ENCODE results near the gene EFCAB5.

EFCAB5 gene

GRCh38 chr17:29996458-29996857 lies 55.0 kb downstream of the EFCAB5 start:
- no peak overlapping the region for H2AFZ ChIP-seq (ENCODE audit: low read depth, low read length)
- no peak overlapping the region for H3K23ac ChIP-seq (ENCODE audit: low read length in 2 of 2)
- H2BK5ac ChIP-seq (ENCODE audit: low read depth, low read length, poor library complexity, severe bottlenecking) = no peak overlapping the region
- no peak for DNase-seq
- H3K9ac ChIP-seq (ENCODE audit: low read length) = no peak overlapping the region
- no peak overlapping the region for H2BK12ac ChIP-seq (ENCODE audit: low read length in 2 of 2)
- no peak overlapping the region for H3K4me2 ChIP-seq (ENCODE audit: low read length, poor library complexity, severe bottlenecking)
- no peak overlapping the region for H3K27ac ChIP-seq (ENCODE audit: low read length, poor library complexity, severe bottlenecking)
- H3K4me3 ChIP-seq (ENCODE audit: insufficient read depth in 1 of 2, low read depth in 1 of 2, low read length in 2 of 2) = no peak overlapping the region
- no peaks in the 10 kb centered on the region for H3K27me3 ChIP-seq (ENCODE audit: control insufficient read depth in 1 of 2, insufficient read depth in 1 of 2, low read length in 2 of 2)
- H4K8ac ChIP-seq (ENCODE audit: low read length) = no peak overlapping the region
- no peak overlapping the region for H3K14ac ChIP-seq (ENCODE audit: low read length in 2 of 2)
- 90% methylated on average over 3 of the region's 3 CpGs for WGBS
- no peak overlapping the region for H2BK120ac ChIP-seq (ENCODE audit: low read depth, low read length)
- no peaks in the 10 kb centered on the region for H3K79me1 ChIP-seq (replicated peaks; ENCODE audit: low read length, poor library complexity, severe bottlenecking)
- H2AK5ac ChIP-seq (ENCODE audit: low read length, severe bottlenecking) = no peak overlapping the region
- H3K4me1 ChIP-seq (ENCODE audit: control insufficient read depth, insufficient read depth, low read depth, low read length) = no peaks in the 10 kb centered on the region
- no peak overlapping the region for H3K18ac ChIP-seq (ENCODE audit: low read depth in 1 of 2, low read length in 2 of 2)
- peaks cover 8% of the 10 kb centered on the region for H3K9me3 ChIP-seq (ENCODE audit: control insufficient read depth, low read length)
- no peak overlapping the region for H2BK15ac ChIP-seq (ENCODE audit: low read depth, poor library complexity, severe bottlenecking)
- no peaks in the 10 kb centered on the region for H3K36me3 ChIP-seq (ENCODE audit: control insufficient read depth in 1 of 2, insufficient read depth in 2 of 2, low read depth in 1 of 2, low read length in 2 of 2)
- H3K4ac ChIP-seq (ENCODE audit: low read depth in 1 of 2, low read length in 2 of 2) = no peak overlapping the region
- no peak overlapping the region for H4K91ac ChIP-seq (ENCODE audit: low read length)

GRCh38 chr17:30000001-30000754 lies 58.7 kb downstream of the EFCAB5 start:
- Histone ChIP-seq H2BK5ac (ENCODE audit: low read depth, low read length, poor library complexity, severe bottlenecking) (no peak overlapping the region), H3K4me2 (ENCODE audit: low read length, poor library complexity, severe bottlenecking) (no peak overlapping the region), H3K36me3 (ENCODE audit: control insufficient read depth in 1 of 2, insufficient read depth in 2 of 2, low read depth in 1 of 2, low read length in 2 of 2) (no peaks in the 10 kb centered on the region), H3K4ac (ENCODE audit: low read depth in 1 of 2, low read length in 2 of 2) (no peak overlapping the region), H3K23ac (ENCODE audit: low read length in 2 of 2) (no peak overlapping the region), H4K8ac (ENCODE audit: low read length) (no peak overlapping the region), H2BK12ac (ENCODE audit: low read length in 2 of 2) (no peak overlapping the region), H3K79me1 (replicated peaks; ENCODE audit: low read length, poor library complexity, severe bottlenecking) (no peaks in the 10 kb centered on the region), H2AFZ (ENCODE audit: low read depth, low read length) (no peak overlapping the region), H3K27me3 (ENCODE audit: control insufficient read depth in 1 of 2, insufficient read depth in 1 of 2, low read length in 2 of 2) (no peaks in the 10 kb centered on the region), H2AK5ac (ENCODE audit: low read length, severe bottlenecking) (no peak overlapping the region), H3K9me3 (ENCODE audit: control insufficient read depth, low read length) (no peaks in the 10 kb centered on the region), H3K18ac (ENCODE audit: low read depth in 1 of 2, low read length in 2 of 2) (no peak overlapping the region), H3K4me1 (ENCODE audit: control insufficient read depth, insufficient read depth, low read depth, low read length) (no peaks in the 10 kb centered on the region), H3K9ac (ENCODE audit: low read length) (no peak overlapping the region), H2BK15ac (ENCODE audit: low read depth, poor library complexity, severe bottlenecking) (no peak overlapping the region), H3K4me3 (ENCODE audit: insufficient read depth in 1 of 2, low read depth in 1 of 2, low read length in 2 of 2) (no peak overlapping the region), H2BK120ac (ENCODE audit: low read depth, low read length) (no peak overlapping the region), H3K27ac (ENCODE audit: low read length, poor library complexity, severe bottlenecking) (no peak overlapping the region), H4K91ac (ENCODE audit: low read length) (no peak overlapping the region), H3K14ac (ENCODE audit: low read length in 2 of 2) (no peak overlapping the region)
- no peak for DNase-seq
- WGBS = 82% methylated on average over 2 of the region's 3 CpGs

- H3K4ac ChIP-seq (ENCODE audit: low read depth in 1 of 2, low read length in 2 of 2) = no peak overlapping the region
- H2AK5ac ChIP-seq (ENCODE audit: low read length, severe bottlenecking) = no peak overlapping the region
- H3K79me1 ChIP-seq (replicated peaks; ENCODE audit: low read length, poor library complexity, severe bottlenecking) = no peaks in the 10 kb centered on the region
- no peak overlapping the region for H3K14ac ChIP-seq (ENCODE audit: low read length in 2 of 2)
- no peak overlapping the region for H3K4me3 ChIP-seq (ENCODE audit: insufficient read depth in 1 of 2, low read depth in 1 of 2, low read length in 2 of 2)
- peak; percentile 41 for DNase-seq
- H2BK12ac ChIP-seq (ENCODE audit: low read length in 2 of 2) = no peak overlapping the region
- peak overlapping the region in 1 of 2 experiments; percentile 57 for H3K18ac ChIP-seq (ENCODE audit: low read depth in 1 of 2, low read length in 2 of 2)
- no peak overlapping the region for H3K23ac ChIP-seq (ENCODE audit: low read length in 2 of 2)
- no peak overlapping the region for H4K91ac ChIP-seq (ENCODE audit: low read length)
- no peaks in the 10 kb centered on the region for H3K36me3 ChIP-seq (ENCODE audit: control insufficient read depth in 1 of 2, insufficient read depth in 2 of 2, low read depth in 1 of 2, low read length in 2 of 2)
- no peaks in the 10 kb centered on the region for H3K27me3 ChIP-seq (ENCODE audit: control insufficient read depth in 1 of 2, insufficient read depth in 1 of 2, low read length in 2 of 2)
- H3K9ac ChIP-seq (ENCODE audit: low read length) = no peak overlapping the region
- H3K4me2 ChIP-seq (ENCODE audit: low read length, poor library complexity, severe bottlenecking) = no peak overlapping the region
- no peak overlapping the region for H2BK5ac ChIP-seq (ENCODE audit: low read depth, low read length, poor library complexity, severe bottlenecking)
- no peak overlapping the region for H3K27ac ChIP-seq (ENCODE audit: low read length, poor library complexity, severe bottlenecking)
- no peak overlapping the region for H2BK15ac ChIP-seq (ENCODE audit: low read depth, poor library complexity, severe bottlenecking)
- H3K4me1 ChIP-seq (ENCODE audit: control insufficient read depth, insufficient read depth, low read depth, low read length) = no peaks in the 10 kb centered on the region
- 70% methylated on average over 2 of the region's 2 CpGs for WGBS
- H3K9me3 ChIP-seq (ENCODE audit: control insufficient read depth, low read length) = no peaks in the 10 kb centered on the region
- H2BK120ac ChIP-seq (ENCODE audit: low read depth, low read length) = no peak overlapping the region
- H4K8ac ChIP-seq (ENCODE audit: low read length) = no peak overlapping the region
- no peak overlapping the region for H2AFZ ChIP-seq (ENCODE audit: low read depth, low read length)
Observed at GRCh38 chr17:30000755-30001257, 59.4 kb downstream of the EFCAB5 start.

GRCh38 chr17:30002088-30002487 lies 60.7 kb downstream of the EFCAB5 start:
- Histone ChIP-seq H3K14ac (ENCODE audit: low read length in 2 of 2) (no peak overlapping the region), H4K91ac (ENCODE audit: low read length) (no peak overlapping the region), H2BK120ac (ENCODE audit: low read depth, low read length) (no peak overlapping the region), H3K9ac (ENCODE audit: low read length) (no peak overlapping the region), H3K79me1 (replicated peaks; ENCODE audit: low read length, poor library complexity, severe bottlenecking) (no peaks in the 10 kb centered on the region), H3K4me3 (ENCODE audit: insufficient read depth in 1 of 2, low read depth in 1 of 2, low read length in 2 of 2) (no peak overlapping the region), H3K4me2 (ENCODE audit: low read length, poor library complexity, severe bottlenecking) (no peak overlapping the region), H3K23ac (ENCODE audit: low read length in 2 of 2) (no peak overlapping the region), H3K4ac (ENCODE audit: low read depth in 1 of 2, low read length in 2 of 2) (no peak overlapping the region), H3K27me3 (ENCODE audit: control insufficient read depth in 1 of 2, insufficient read depth in 1 of 2, low read length in 2 of 2) (no peaks in the 10 kb centered on the region), H2AK5ac (ENCODE audit: low read length, severe bottlenecking) (no peak overlapping the region), H2AFZ (ENCODE audit: low read depth, low read length) (no peak overlapping the region), H2BK15ac (ENCODE audit: low read depth, poor library complexity, severe bottlenecking) (no peak overlapping the region), H3K4me1 (ENCODE audit: control insufficient read depth, insufficient read depth, low read depth, low read length) (no peaks in the 10 kb centered on the region), H3K27ac (ENCODE audit: low read length, poor library complexity, severe bottlenecking) (no peak overlapping the region), H4K8ac (ENCODE audit: low read length) (no peak overlapping the region), H2BK5ac (ENCODE audit: low read depth, low read length, poor library complexity, severe bottlenecking) (no peak overlapping the region), H3K18ac (ENCODE audit: low read depth in 1 of 2, low read length in 2 of 2) (no peak overlapping the region), H3K36me3 (ENCODE audit: control insufficient read depth in 1 of 2, insufficient read depth in 2 of 2, low read depth in 1 of 2, low read length in 2 of 2) (no peaks in the 10 kb centered on the region), H3K9me3 (ENCODE audit: control insufficient read depth, low read length) (no peaks in the 10 kb centered on the region), H2BK12ac (ENCODE audit: low read length in 2 of 2) (no peak overlapping the region)
- DNase-seq = no peak
